Posterior vena cava (tissue), 2 donors: ENCODE data around the gene SGCB. TPM values are rescaled to one million over a fixed set of nuclear protein-coding genes. Genes with fewer than 3 reads are reported as not detected.

ENCODE experiments used
- total RNA-seq, 2 donors: library from RNA; stranded (reverse); fragmentation: NEBNext Ultra II Directional; extraction: Animal tissue kit (Norgen Biotek cat#: 25700); gene quantifications; one replicate each; pipeline ENCODE4 v1.2.1, GENCODE V29; 2021
- donor health status: DM: yes; HTN: yes; CAD: no.
- donor health status: DM: yes; HTN: yes; CAD: no.

SGCB gene
- total RNA-seq, 2 donors from 2014 or later = 71.1 to 72.4 TPM

Other genes starting within 250 kb of the SGCB start
- gene DCUN1D4, start 195.1 kb downstream of the SGCB start, total RNA-seq = 10 to 100 TPM; 55.0 to 68.3 TPM
- under 1 TPM; 0.65 to 0.71 TPM for gene LRRC66, start 17.9 kb downstream of the SGCB start, total RNA-seq
- 1 to 10 TPM; 5.3 to 5.8 TPM for gene SPATA18, start 13.0 kb upstream of the SGCB start, total RNA-seq